H1 (cell line): ENCODE results near the gene GRK7. TPM values are rescaled to one million over a fixed set of nuclear protein-coding genes. Genes with fewer than 3 reads are reported as not detected.

Experiments
- CTBP2 ChIP-seq: IDR thresholded peaks from 2 replicates; pipeline ENCODE4 v1.7.0; 2011; ENCODE audit warnings: borderline replicate concordance, mild to moderate bottlenecking, moderate library complexity, mixed read lengths, low read length; ENCODE audit not compliant: insufficient read depth, insufficient read length
- GABPA ChIP-seq: IDR thresholded peaks from 2 replicates; pipeline ENCODE4 v1.6.1; 2011; ENCODE audit warnings: mild to moderate bottlenecking, low read length, moderate library complexity, borderline replicate concordance; ENCODE audit not compliant: insufficient read depth
- SAP30 ChIP-seq: fragments of 300-600 bp; sonication (generic); IDR thresholded peaks from 2 replicates; pipeline ENCODE4 v1.7.1; 2012; ENCODE audit warnings: low read length, moderate library complexity, mild to moderate bottlenecking, inconsistent platforms; ENCODE audit not compliant: insufficient read depth, insufficient replicate concordance
- SP4 ChIP-seq: IDR thresholded peaks from 2 replicates; pipeline ENCODE4 v1.6.1; 2012; ENCODE audit warnings: low read length, inconsistent platforms
- TCF12 ChIP-seq: IDR thresholded peaks from 2 replicates; pipeline ENCODE4 v1.6.1; 2011; ENCODE audit warnings: low read depth, mild to moderate bottlenecking, low read length
- polyA plus RNA-seq, 7 experiments: library from polyadenylated mRNA; depleted of rRNA in 3 of 7; stranded (reverse) in 5 of 7; unstranded in 2 of 7; fragments of >200 nt in 5 of 7; fragments of 200-250 nt in 2 of 7; gene quantifications; 1 replicate in 5 of 7; 2 replicates in 1 of 7; 4 replicates in 1 of 7; pipeline versions ENCODE4 v1.2.1 to v1.2.3, GENCODE V29; 2011 to 2013; ENCODE audit warnings: missing spikeins in 2 of 7, mixed read lengths in 2 of 7
- total RNA-seq: library from RNA; stranded (reverse); fragmentation: NEBNext Ultra II Directional; extraction: Animal tissue kit (Norgen Biotek cat#: 25700); gene quantifications from 2 replicates; pipeline ENCODE4 v1.2.1, GENCODE V29; 2021

GRK7 gene
- total and polyA plus RNA-seq, 2 of the 8 experiments (the other 6 are each of a cell fraction or from before 2014, with no cell fraction given): not detected

DNA sequence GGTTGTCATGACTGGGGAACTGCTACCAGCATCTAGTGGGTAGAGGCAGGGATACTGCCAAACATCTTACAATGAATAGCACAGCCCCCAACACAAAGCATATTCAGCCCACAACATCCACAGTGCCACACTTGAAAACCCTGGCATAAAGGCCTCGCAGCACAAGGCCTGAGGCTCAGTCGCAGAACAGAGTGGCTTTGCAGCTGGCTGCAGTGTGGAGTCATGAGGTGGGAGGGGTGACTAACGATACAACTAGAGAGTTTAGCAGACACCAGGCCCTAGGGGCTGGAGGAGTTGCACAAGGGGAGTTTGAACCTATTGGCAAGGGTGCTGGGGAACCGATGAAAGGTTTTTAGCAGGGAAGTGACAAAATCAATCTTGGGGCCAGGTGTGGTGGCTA, 32.1 kb downstream of the GRK7 start (continued):
- TF ChIP-seq TCF12 (no peak), SAP30 (no peak), GABPA (no peak), CTBP2 (no peak), SP4 (no peak)
